HL-60 (cell line): Measurements from ENCODE around the gene VTN.

Experiments used
- CTCF ChIP-seq: IDR thresholded peaks from one replicate; pipeline ENCODE4 v1.5.1; 2011; ENCODE audit warnings: low read length, control low read depth, inconsistent platforms; ENCODE audit not compliant: insufficient read depth
- POLR2AphosphoS5 ChIP-seq: IDR thresholded peaks from 2 replicates; pipeline ENCODE4 v1.6.1; 2012; ENCODE audit warnings: low read depth

- TF ChIP-seq CTCF: no peak
- TF ChIP-seq POLR2AphosphoS5: no peak
Observed at GRCh38 chr17:28399808-28400207, 29.7 kb upstream of the VTN start.
